Activated B cell treated with CpG ODN at 0.5 μM for 24 hours (primary cell): ENCODE data around the gene MAD1L1. TPM values are rescaled to one million over a fixed set of nuclear protein-coding genes. Genes with fewer than 3 reads are reported as not detected.

Source experiments
- ATAC-seq: fragments of 200-7000 bp; cut with Tn5 transposase; one replicate; pipeline ENCODE4 v1.10.0; 2021; ENCODE audit warnings: low read depth, mild to moderate bottlenecking, moderate library complexity
- CTCF ChIA-PET: fragments of 350-600 bp; sonication (Branson Sonifier 250); formaldehyde crosslinking; loops from one replicate; lab custom pipeline; 2021; ENCODE audit warnings: antibody characterized with exemption; lab: Charles Lee
- POLR2A ChIA-PET: fragments of 350-600 bp; sonication (Branson Sonifier 250); formaldehyde crosslinking; loops from one replicate; lab custom pipeline; 2021; ENCODE audit warnings: antibody characterized with exemption; lab: Charles Lee
- DNase-seq: peaks from one replicate; pipeline ENCODE4 v3.0.0; 2022
- H3K27ac Mint-ChIP-seq: one replicate; pipeline ENCODE4 v1.8.0; 2020; ENCODE audit warnings: mixed read lengths
- H3K27me3 Mint-ChIP-seq: one replicate; pipeline ENCODE4 v1.8.0; 2021; ENCODE audit warnings: mixed read lengths
- H3K36me3 Mint-ChIP-seq: one replicate; pipeline ENCODE4 v1.8.0; 2021; ENCODE audit warnings: low read depth, mixed read lengths
- H3K4me1 Mint-ChIP-seq: one replicate; pipeline ENCODE4 v1.8.0; 2021; ENCODE audit warnings: mixed read lengths
- H3K4me3 Mint-ChIP-seq: one replicate; pipeline ENCODE4 v1.8.0; 2020; ENCODE audit warnings: mild to moderate bottlenecking, mixed read lengths
- H3K9me3 Mint-ChIP-seq: one replicate; pipeline ENCODE4 v1.8.0; 2020; ENCODE audit warnings: mixed read lengths
- intact Hi-C: fragments of 100-400 bp; cut with micrococcal nuclease; formaldehyde crosslinking; loops from one replicate; pipeline ENCODE4 v1.15.1; 2024
- total RNA-seq: library from RNA; stranded (reverse); gene quantifications from 2 replicates; pipeline ENCODE4 v1.2.3, GENCODE V29; 2022
- TF ChIP-seq, protein P1 (sequence below): fragments of 200-600 bp; IDR thresholded peaks from one replicate; pipeline ENCODE4 v1.8.0; 2022; ENCODE audit warnings: antibody characterized with exemption, mild to moderate bottlenecking

The MAD1L1 gene
- total RNA-seq, 1 donor from 2014 or later, result 54.6 TPM

DNA sequence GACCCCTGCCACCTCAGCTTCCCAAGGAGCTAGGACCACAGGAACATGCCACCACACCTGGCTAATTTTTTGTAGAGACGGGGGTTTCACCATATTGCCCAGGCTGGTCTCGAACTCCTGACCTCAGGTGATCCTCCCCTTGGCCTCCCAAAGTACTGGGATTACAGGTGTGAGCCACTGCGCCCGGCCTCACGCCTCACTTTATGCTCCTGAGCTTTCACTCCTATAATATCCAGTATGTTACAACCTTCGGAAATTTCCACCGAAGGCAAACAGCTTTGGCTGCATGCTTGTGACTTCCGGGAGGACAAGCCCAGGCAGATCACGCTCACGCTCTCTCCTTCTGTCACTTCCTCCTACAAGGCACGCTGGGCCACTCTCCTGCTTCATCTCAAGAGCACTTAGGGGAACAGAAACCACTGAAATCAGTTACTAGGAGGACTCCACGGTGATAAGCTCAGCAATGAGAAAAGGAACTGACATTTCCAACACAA is 4.4 kb upstream of the MAD1L1 start:
- ChIA-PET CTCF (interaction anchor here (1.5 to 6.3 kb wide), 2 partner anchors 22 to 111 kb away, joined by 5 to 35 read pairs; no protein-coding TSS in a partner anchor), POLR2A (interaction anchor here (0.5 to 2.5 kb wide), 23 partner anchors 9 to 666 kb away, joined by 3 to 38 read pairs (median 4); partner anchors contain the start of genes CHST12 and SNX8)
- intact Hi-C loops, result loop anchor here (1.0 to 10.0 kb wide), 7 partner anchors 24 to 808 kb away; partner anchors contain the start of genes CARD11, CHST12, SNX8 and TTYH3
- Mint-ChIP-seq H3K27me3 (no peaks in the 10 kb centered on the region), H3K9me3 (no peaks in the 10 kb centered on the region), H3K4me1 (peaks cover 61% of the 10 kb centered on the region), H3K27ac (peak overlapping the region; percentile 99), H3K36me3 (peaks cover 43% of the 10 kb centered on the region), H3K4me3 (peak overlapping the region; percentile 75)
- TF ChIP-seq, protein P1, sequence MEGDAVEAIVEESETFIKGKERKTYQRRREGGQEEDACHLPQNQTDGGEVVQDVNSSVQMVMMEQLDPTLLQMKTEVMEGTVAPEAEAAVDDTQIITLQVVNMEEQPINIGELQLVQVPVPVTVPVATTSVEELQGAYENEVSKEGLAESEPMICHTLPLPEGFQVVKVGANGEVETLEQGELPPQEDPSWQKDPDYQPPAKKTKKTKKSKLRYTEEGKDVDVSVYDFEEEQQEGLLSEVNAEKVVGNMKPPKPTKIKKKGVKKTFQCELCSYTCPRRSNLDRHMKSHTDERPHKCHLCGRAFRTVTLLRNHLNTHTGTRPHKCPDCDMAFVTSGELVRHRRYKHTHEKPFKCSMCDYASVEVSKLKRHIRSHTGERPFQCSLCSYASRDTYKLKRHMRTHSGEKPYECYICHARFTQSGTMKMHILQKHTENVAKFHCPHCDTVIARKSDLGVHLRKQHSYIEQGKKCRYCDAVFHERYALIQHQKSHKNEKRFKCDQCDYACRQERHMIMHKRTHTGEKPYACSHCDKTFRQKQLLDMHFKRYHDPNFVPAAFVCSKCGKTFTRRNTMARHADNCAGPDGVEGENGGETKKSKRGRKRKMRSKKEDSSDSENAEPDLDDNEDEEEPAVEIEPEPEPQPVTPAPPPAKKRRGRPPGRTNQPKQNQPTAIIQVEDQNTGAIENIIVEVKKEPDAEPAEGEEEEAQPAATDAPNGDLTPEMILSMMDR, result no peak
- DNase-seq (peak; percentile 51), ATAC-seq (peak; percentile 92)

DNA sequence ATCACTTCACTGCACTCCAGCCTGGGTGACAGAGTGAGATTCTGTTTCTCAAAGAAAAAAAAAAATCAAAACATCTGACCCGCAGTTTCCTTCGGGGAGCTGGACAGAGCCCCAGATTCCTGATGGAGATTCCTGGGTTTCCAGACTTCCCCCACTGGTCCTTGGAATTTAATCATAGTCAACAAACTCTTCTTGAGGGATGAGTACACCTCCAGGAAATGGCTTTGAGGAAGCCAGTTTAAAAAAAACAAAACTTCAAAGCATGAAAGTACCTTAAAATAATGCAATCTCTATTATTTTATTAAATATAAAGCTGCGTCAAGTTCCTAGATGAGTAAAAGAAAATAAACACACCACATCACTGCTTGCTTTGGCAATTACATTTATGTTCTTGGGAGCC is 1.2 kb upstream of the MAD1L1 start:
- H3K27ac Mint-ChIP-seq, result no peak overlapping the region

DNA sequence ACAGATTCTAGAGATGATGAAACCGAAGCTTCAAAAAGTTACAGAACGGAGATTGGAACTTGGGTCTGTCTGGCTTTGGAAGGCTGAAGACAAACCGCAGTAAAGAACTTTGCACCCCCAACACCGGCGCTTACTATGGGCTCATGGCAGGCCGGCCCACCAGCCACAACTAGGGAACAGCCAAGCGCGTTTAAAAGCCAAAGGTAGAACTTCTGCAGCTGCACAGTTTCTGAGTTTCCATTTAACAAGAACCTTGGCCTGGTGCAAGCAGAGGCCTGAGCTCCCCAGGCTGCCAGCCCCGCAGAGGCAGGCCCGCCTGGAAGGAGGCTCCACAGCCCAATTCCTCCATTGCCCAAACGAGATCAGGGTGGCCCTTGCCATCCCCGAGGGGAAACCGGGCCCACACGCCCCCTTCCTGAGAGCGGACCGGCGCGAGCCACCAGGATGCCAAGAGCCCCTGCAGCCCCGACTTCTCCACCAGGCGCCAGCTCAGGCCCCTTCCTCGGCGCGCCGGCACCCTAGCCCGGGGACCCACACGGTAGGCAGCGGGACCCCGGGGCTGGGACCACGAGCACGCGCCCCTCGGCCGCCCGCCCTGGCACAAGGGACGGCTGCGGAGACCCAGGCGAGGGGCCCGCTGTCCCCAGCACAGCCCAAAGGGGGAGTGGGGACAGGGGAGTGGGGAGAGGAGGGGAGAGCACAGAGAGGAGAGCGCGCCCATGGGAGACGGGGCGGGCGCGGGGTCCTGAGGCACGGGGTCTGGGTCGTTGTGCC is 566 bp downstream of the MAD1L1 start:
- no peaks in the 10 kb centered on the region for H3K27me3 Mint-ChIP-seq
- H3K4me3 Mint-ChIP-seq, result peak overlapping the region; percentile 89
- peak overlapping the region; percentile 69 for H3K27ac Mint-ChIP-seq
- TF ChIP-seq, protein P1, result no peak
- no peaks in the 10 kb centered on the region for H3K9me3 Mint-ChIP-seq
- ChIA-PET CTCF (interaction anchor here (0.6 to 1.9 kb wide), 3 partner anchors 10 to 116 kb away, joined by 3 to 10 read pairs (median 5); partner anchors contain the start of genes MRM2 and NUDT1), POLR2A (interaction anchor here (0.6 to 2.6 kb wide), 9 partner anchors 9 to 122 kb away, joined by 3 to 15 read pairs (median 5); partner anchors contain the start of genes EIF3B, MRM2 and NUDT1)
- ATAC-seq, result peak; percentile 25
- intact Hi-C loops, result loop anchor here (1.0 to 10.0 kb wide), 9 partner anchors 10 to 813 kb away; partner anchors contain the start of genes CARD11, EIF3B, MRM2 and NUDT1
- H3K4me1 Mint-ChIP-seq, result peaks cover 54% of the 10 kb centered on the region
- no peak for DNase-seq
- peaks cover 45% of the 10 kb centered on the region for H3K36me3 Mint-ChIP-seq

More for the DNA sequence above, 1.2 kb upstream of the MAD1L1 start:
- DNase-seq (no peak), ATAC-seq (no peak)
- peaks cover 68% of the 10 kb centered on the region for H3K4me1 Mint-ChIP-seq
- ChIA-PET CTCF (no interaction called here), POLR2A (interaction anchor here (0.6 to 2.6 kb wide), 3 partner anchors 15 to 120 kb away, joined by 4 to 15 read pairs (median 7); partner anchors contain the start of gene EIF3B)
- TF ChIP-seq, protein P1, result no peak
- no peaks in the 10 kb centered on the region for H3K9me3 Mint-ChIP-seq
- H3K4me3 Mint-ChIP-seq, result peak overlapping the region; percentile 66
- no peaks in the 10 kb centered on the region for H3K27me3 Mint-ChIP-seq
- peaks cover 48% of the 10 kb centered on the region for H3K36me3 Mint-ChIP-seq
- intact Hi-C loops, result loop anchor here (2.0 to 10.0 kb wide), 5 partner anchors 121 to 811 kb away; partner anchors contain the start of genes CARD11, EIF3B and TTYH3

DNA sequence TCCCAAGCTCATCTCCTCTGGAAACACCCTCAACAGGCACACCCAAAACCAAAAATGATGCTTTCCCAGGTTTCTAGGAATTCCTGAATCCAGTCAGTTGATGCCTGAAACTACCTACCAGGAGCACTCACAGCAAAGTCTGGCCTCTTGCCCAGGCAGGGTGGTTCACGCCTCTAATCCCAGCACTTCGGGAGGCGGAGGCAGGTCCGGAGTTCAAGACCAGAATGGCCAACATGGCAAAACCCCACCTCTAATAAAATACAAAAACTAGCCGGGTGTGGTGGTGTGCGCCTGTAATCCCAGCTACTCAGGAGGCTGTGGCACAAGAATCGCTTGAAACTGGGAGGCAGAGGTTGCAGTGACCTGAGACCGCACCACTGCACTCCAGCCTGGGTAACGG is 1.9 kb downstream of the MAD1L1 start:
- intact Hi-C loops, result loop anchor here (10.0 kb wide), 3 partner anchors 294 to 814 kb away; partner anchors contain the start of genes CARD11 and TTYH3
- Mint-ChIP-seq H3K27me3 (no peaks in the 10 kb centered on the region), H3K4me1 (peaks cover 45% of the 10 kb centered on the region), H3K4me3 (no peak overlapping the region), H3K36me3 (peaks cover 52% of the 10 kb centered on the region), H3K27ac (no peak overlapping the region), H3K9me3 (no peaks in the 10 kb centered on the region)
- ATAC-seq, result no peak
- TF ChIP-seq, protein P1, result no peak
- no peak for DNase-seq
- ChIA-PET POLR2A (no interaction called here), CTCF (no interaction called here)
